Measurements from ENCODE around the gene NCBP3.

- TF ChIP-seq CTCF (conservative IDR thresholded peaks at IDR 0.05; ENCODE audit: low read length): no peak
- TF ChIP-seq EZH2phosphoT487 (IDR thresholded peaks at IDR 0.05; ENCODE audit: borderline replicate concordance): no peak
Measured at GRCh38 chr17:3761036-3761917, 84.8 kb downstream of the NCBP3 start.
